SKM-1 treated with dmso at 0.1 percent for 144 hours (cell line): Measurements from ENCODE around the gene XPO6.

Source experiments
- DNase-seq: peaks from one replicate; lab custom pipeline; 2025; ENCODE audit not compliant: unreplicated experiment; lab: John Stamatoyannopoulos, UW

XPO6 gene

DNA sequence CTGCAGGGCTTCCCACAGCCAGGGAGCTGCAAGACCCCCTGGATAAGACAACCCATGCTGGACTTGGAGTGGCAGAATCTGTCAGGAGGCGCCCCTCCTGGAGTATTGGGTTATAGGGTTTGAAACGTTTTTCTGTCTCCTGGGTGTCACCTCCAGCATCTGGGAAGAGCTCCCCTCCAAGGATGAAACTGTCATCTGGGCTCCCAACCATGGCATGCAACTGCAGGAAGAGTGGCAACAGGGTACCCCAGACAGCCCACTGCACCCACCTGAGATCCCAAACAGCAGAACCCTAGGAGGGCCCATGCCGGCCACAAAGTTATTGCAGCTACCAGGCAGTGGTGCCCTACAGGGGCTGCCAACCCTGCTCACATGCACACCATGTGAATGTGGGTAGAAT lies 147.6 kb downstream of the XPO6 start:
- DNase-seq = no peak

DNA sequence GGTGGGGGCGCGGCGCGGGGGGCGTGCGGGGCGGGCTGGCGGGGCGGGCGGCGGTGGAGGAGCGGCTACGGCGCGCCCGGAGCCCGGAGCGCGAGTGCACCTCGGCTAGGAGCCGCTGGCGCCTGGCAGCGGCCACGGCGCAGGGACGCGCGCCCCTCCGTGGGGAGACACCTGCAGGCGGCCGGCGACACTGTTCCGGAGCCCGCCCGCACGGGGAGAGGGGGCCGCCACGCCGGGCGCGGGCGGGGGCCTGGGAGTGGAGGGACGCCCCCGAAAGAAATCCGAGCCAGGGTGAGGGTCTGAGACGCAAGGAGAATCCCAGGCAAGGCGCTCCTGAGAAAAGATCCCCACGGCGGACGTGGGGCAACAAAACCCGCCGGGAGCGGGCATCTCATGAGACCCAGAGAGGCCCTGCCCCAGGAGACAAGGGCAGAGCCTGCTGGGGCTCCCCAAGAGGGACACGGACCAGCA lies 148.1 kb downstream of the XPO6 start, which contains the start of gene GSG1L:
GSG1L (minus strand) TSS at position 124 of the 471 bp plus-strand sequence. CDS start 290 bp downstream, outside the sequence.
- no peak for DNase-seq

DNA sequence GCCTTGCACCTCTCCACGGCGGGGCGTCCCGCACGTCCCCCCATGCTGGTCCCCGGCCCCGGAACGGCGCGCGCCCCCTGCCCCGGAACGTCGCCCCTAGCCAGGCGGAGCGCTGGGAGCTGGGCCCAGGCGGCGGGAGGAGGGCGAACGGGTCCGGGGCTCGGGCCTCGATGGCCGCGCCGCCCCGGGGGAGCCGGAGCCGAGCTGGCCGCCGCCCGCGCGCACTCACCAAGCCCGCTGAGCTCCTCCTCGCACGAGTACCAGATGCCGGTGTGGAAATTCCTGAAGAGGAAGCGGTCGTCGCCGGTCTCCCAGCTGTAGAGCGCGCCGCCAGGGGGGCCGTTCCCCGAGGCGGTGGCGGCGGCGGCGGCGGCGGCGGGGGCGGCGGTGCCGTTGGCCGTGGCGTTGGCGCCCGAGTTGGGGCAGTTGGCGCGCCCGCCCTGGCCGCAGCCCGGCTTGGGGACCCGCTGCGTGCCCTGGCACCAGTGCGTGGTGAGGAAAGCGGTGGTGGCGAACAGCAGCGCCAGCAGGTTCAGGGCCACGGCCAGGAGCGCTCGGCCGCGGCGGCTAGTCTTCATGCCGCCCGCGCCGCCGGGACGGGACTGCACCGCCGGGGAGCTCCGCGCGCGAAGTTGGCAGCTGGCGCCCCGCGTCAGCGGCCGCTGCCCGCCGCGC lies 148.8 kb downstream of the XPO6 start:
- no peak for DNase-seq

DNA sequence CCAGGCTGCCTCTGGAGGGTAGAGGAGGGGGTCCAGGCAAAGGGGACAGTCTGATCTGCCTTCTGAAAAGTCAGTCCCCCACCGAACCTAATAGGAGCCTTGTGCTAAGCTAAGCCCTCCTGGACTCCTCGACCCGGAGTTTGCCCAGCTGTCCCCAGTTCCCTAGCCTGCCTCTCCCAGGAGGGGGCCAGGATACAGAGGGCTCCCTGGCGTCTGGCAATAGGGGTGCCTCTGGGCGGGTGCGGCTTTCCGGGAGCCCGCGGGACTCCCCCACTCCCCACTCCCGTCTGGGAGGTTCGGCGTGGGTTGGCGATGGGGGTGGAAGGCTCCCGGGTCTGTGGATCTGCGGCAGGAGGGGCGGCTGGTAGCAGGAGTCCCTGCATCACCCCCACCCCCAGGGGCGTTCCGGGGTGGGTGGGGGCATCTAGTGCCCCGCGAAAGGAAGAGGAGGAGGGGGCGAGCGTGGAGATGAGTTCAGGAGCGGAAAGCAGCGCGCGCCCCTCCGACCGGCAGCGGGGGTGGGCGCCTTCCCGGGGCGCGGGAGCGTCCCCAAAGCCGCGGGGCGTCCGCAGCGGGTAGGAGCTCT lies 149.4 kb downstream of the XPO6 start:
- no peak for DNase-seq

DNA sequence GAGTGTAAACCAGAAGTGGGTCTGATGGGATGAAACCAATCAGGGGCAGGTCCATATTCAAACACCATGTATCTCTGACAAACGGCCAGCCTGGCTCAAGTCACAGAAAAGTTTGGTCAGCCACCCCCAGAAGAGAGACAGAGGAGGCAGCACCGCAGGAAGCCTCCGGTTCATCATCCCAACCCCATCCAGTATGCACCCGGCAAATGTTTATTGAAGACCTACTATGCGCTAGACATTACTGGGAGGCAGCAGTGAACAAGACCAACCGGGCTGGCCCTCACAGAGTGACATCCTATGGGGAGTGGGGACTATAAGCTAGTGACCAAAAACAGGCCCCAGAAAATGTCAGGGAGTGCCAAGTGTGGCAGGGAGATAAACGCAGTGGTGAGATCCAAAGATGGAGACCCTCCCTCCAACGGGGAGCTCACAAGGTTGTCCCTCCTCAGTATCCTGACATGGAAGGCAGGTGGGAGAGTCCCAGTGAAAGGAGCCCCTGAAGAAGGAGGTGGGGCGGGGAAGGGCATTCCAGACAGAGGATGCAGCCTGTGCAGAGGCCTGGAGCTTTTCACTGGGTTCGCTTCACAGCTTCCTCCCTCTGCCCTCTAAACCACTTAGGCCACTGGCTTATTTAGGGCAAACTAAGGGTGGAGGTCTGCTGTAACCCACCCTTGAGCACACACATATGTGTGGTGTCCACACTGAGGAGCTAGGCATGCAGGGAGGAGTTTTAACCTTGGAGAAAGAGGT lies 150.2 kb downstream of the XPO6 start:
- no peak for DNase-seq

DNA sequence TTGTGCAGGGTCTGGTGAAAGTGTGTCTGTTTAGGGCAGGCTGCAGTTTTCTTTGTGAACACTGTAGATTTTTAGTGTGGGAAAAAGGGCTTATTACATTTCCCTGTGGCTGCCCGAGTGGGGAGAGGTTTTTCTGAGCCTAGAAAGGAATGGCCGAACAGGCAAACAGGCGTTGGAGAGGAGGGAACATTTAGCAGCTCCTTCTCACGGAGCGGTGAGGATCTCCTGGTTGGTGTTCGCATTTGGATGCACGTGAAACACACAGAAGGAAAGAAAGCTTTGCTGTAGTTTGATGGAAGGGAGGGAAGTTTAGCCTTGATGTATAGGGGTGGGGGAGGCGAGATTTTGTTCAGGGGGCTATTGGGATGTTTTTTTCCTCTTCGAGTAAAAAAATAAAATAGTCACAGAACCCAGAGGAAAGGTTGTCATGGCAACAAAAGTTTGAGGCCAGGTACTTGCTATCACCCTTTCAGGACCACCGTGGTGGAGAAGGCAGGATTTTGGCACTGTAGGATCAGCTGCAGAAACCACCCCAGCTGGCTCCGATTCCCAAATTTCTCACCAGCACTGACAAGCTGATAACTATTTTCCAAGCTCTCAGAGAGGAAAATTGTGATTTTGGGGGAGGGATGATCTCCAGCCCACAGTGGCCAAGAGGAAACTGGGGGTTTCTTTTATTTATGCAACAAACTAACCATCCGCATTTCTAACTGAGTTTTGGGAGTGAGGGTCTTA lies 151.8 kb downstream of the XPO6 start:
- no peak for DNase-seq

DNA sequence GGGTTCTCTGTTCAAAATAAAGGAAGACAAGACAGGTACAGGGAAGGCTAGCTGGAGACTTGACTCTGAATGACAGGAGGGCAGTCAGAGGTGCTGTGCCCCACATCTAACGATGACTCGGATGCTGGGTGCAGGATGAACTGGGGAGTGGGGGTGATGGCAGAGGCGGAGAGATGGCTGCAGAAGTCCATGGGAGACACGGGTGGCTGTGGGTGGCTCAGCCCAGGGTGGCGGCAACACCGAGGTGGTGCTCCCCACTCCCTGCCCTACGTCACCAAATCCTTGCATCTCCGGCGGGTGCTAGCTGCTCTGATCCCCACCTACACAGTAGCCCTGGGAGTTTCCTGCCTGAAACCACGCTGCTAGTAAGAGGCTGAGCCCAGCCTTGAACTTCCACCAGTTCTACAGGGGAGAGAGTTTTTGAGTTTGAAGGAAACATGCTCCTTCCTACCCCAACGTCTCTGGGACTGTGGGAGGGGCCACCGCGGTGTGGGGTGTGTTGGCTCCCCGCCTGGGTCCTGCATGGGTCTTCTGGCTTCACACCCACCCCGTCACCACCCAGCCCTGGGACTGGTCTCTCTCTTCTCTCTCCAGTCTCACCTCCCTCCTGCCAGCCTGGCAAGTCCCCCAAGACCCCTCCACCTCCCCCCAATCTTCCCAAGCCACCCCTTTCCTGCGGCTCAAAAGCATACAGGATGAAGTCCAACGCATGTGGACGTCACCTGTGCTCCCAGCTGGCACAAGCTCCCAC lies 152.8 kb downstream of the XPO6 start:
- no peak for DNase-seq

DNA sequence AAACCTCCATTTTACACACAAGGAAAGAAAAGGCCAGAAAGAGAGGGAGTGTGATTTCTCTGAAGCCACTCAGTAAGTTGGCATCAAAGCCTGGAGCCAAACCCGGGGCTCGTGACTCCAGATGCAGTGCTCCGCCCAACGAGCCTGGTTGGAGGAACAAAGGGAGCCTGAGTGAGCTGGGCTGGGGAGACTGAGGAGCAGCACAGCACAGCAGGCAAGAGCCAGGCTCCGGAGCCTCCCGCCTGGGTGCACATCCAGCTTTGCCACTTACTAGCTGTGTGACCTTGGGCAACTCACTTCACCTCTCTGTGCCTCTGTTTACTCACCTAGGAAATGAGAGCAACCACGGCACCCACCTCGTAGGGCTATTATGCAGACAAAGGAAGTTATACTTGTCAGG lies 153.8 kb downstream of the XPO6 start:
- no peak for DNase-seq

DNA sequence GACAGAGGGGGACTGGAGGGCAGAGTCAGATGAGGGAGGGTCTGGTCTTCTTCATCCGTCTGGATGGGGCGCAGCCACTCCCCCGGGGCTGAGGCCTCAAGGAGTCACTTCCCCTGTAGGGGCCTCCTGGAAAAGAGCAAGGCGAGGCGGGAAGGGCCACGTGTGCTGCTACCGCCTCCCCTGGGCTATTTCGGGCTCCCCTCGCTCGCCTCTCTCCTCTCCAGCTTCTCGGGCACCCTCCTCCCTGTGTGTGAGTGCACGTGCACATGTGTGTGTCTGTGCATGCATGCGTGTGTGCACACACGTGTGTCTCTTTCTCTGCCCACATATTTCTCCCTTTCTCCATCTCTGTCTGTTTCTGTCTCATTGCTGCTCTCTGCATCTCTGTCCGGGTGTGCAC lies 158.3 kb downstream of the XPO6 start:
- no peak for DNase-seq

DNA sequence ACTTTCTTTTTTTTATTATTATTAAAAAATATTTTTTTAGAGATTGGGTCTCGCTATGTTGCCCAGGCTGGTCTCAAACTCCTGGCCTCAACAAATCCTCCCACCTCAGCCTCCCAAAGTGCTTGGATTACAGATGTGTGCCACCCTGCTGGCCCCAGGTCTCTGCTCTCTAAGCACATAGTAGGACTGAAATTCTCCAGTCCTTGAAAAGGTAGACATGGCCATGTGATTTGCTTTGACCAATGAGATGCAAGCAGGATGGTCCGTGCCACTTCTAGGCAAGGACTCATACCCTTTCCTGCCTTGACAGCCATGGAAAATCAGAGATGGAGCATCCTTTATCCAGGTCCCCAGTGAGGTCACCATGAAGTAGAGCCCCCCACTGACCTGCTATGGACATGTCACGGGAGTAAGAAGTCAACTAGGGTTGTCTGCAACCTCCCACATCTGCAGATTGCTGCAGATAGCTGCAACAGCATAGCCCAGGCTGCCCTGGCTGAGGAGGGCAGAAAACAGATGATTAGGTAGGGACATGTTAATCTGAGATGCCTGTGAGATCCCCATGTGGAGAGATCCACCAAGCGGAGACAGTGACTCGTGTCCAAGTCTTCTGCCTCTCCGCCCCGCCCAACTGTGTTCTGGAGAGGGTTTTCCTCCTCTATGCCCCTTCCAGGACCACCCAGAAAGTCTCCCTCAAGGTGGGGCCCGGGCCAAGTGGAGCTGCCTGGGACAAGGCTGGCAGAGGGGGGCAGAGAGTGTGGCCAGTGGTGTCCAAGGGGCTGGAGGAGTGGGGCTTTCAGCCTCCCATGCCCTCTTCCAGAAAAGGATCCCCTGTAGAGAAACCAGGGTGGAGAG lies 159.3 kb downstream of the XPO6 start:
- no peak for DNase-seq

DNA sequence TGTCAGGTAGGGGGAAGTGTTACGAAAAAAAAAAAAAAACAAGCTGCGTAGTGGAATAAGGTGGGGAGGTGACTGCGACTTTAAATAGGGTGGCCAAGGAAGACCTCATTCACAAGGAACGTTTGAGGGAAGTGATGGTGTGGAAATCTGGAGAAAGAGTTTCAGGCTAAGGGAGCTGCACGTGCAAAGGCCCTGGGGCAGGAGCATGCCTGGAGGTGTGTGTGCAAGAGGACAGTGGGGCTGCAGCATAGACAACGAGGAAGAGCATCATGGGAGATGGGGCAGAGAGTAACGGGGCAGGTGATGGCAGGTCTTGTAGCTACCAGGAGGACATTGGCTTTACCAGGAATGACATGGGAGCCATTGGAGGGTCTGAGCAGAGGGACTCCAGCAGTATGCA lies 160.3 kb downstream of the XPO6 start:
- DNase-seq = no peak
